Esophagus squamous epithelium (tissue), 5 donors: ENCODE measurements around the gene DYNLRB2. TPM values are rescaled to one million over a fixed set of nuclear protein-coding genes. Genes with fewer than 3 reads are reported as not detected.

ENCODE experiments used
- DNase-seq: peaks from one replicate; lab custom pipeline; 2025; lab: John Stamatoyannopoulos, UW
- H3K27ac ChIP-seq, 4 donors: fragments of 200-600 bp; sonication (generic); one replicate each; pipeline ENCODE4 v1.5.1; 2016 to 2019; ENCODE audit warnings: mild to moderate bottlenecking in 1 of 4
- H3K27me3 ChIP-seq, 4 donors: fragments of 200-600 bp; sonication (generic); 1 replicate in 3 of 4; 2 replicates in 1 of 4; pipeline versions ENCODE4 v1.5.1 to v1.6.0; 2017 to 2021; ENCODE audit warnings: antibody characterized with exemption in 1 of 4
- H3K36me3 ChIP-seq, 3 donors: fragments of 200-600 bp; sonication (generic); one replicate each; pipeline ENCODE4 v1.5.1; 2016 to 2019
- H3K4me1 ChIP-seq, 3 donors: fragments of 200-600 bp; sonication (generic); one replicate each; pipeline ENCODE4 v1.5.1; 2017 to 2019
- H3K4me3 ChIP-seq, 4 donors: fragments of 200-600 bp; sonication (generic); 1 replicate in 3 of 4; 2 replicates in 1 of 4; pipeline ENCODE4 v1.5.1; 2016 to 2019; ENCODE audit warnings: mild to moderate bottlenecking in 2 of 4, moderate library complexity in 1 of 4
- H3K9me3 ChIP-seq, 3 donors: fragments of 200-600 bp; sonication (generic); one replicate each; pipeline ENCODE4 v1.5.1; 2016 to 2019
- POLR2A ChIP-seq, 4 donors: fragments of 450-650 bp; IDR thresholded peaks; one replicate each; pipeline ENCODE4 v1.6.1; 2017; ENCODE audit warnings: antibody characterized with exemption in 4 of 4, mild to moderate bottlenecking in 4 of 4, moderate library complexity in 3 of 4
- WGBS, 2 donors: methylation state at CpG; one replicate each; pipeline ENCODE4 v1.1.5; 2018; 5-methylcytosine and 5-hydroxymethylcytosine counted together
- intact Hi-C: fragments of 100-400 bp; cut with DNase I; formaldehyde crosslinking; loops from one replicate; pipeline ENCODE4 v1.15.0; 2022
- total RNA-seq, 4 donors: library from RNA; depleted of rRNA; stranded (reverse); fragments of >200 nt; gene quantifications; one replicate each; pipeline ENCODE4 v1.1.0, GENCODE V29; 2016
- TF ChIP-seq, protein P1 (sequence below), 6 experiments: fragments of 450-650 bp in 4 of 6; fragments of 200-600 bp in 2 of 6; sonication (generic) in 2 of 6; IDR thresholded peaks; one replicate each; pipeline ENCODE4 v1.5.1; 2016 to 2019; ENCODE audit warnings: antibody characterized with exemption in 6 of 6, mild to moderate bottlenecking in 4 of 6, moderate library complexity in 4 of 6
- donor health status: DM: yes; HTN: yes; CAD: no.

The DYNLRB2 gene
- total RNA-seq, 4 donors from 2014 or later = 2.3 TPM; not detected in 3

DNA sequence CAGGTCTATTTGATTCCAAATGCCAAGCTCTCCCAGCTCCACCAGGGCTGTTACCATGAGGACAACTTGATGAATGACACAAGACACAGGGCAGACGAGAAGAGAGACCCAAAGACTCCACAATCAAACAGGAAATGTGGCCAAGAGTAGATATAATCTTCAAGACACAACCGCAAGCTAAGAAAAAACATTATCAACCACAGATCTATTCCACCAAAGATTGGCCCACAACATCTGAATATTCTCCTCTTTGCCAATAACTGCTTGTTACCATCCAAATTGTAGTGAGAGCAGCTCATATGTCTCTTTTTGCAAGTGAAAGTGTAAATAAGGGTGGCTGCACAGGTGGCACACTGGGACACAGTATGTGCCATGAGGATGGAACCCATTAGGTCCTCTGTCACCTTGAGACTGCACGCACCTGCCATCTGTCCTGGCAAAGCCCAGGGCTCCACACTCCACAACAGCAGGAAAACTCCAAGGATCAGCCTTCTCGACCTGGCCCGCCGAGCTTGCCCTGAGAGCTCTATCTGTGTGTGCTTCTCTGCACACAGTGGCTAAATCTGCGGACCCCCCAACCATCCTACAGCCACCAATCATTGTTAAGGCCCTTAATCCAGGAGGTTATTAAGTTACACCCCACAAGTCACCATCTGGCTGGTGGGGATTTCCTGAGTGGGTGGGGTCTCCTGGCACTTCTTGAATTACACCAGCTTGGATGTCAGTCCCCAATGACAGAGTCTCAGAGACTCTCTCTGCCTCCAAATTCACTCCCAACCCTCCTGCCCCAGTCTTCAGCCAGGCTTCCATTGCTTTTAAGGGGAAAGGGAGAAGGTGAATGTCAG is 50.5 kb downstream of the DYNLRB2 start:
- intact Hi-C loops = no loop called here
- H3K27ac ChIP-seq = no peak overlapping the region
- H3K9me3 ChIP-seq = no peaks in the 10 kb centered on the region
- no peak overlapping the region for H3K4me3 ChIP-seq
- no peaks in the 10 kb centered on the region for H3K4me1 ChIP-seq
- peaks cover 0 to 3% (median 0%) of the 10 kb centered on the region in 4 donors for H3K27me3 ChIP-seq
- no peaks in the 10 kb centered on the region for H3K36me3 ChIP-seq
- TF ChIP-seq POLR2A (IDR thresholded peaks at IDR 0.05) = no peak
- TF ChIP-seq, protein P1, sequence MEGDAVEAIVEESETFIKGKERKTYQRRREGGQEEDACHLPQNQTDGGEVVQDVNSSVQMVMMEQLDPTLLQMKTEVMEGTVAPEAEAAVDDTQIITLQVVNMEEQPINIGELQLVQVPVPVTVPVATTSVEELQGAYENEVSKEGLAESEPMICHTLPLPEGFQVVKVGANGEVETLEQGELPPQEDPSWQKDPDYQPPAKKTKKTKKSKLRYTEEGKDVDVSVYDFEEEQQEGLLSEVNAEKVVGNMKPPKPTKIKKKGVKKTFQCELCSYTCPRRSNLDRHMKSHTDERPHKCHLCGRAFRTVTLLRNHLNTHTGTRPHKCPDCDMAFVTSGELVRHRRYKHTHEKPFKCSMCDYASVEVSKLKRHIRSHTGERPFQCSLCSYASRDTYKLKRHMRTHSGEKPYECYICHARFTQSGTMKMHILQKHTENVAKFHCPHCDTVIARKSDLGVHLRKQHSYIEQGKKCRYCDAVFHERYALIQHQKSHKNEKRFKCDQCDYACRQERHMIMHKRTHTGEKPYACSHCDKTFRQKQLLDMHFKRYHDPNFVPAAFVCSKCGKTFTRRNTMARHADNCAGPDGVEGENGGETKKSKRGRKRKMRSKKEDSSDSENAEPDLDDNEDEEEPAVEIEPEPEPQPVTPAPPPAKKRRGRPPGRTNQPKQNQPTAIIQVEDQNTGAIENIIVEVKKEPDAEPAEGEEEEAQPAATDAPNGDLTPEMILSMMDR (IDR thresholded peaks at IDR 0.05) = no peak
- DNase-seq = no peak
- 77 to 82% methylated on average over 7 of the region's 7 CpGs for WGBS, 2 donors

GRCh38 chr16:80592273-80592672 is 51.5 kb downstream of the DYNLRB2 start:
- no peak for DNase-seq
- 80 to 83% methylated on average over 1 to 2 of the region's 2 CpGs for WGBS, 2 donors
- H3K4me3 ChIP-seq = no peak overlapping the region
- H3K4me1 ChIP-seq = no peaks in the 10 kb centered on the region
- no peaks in the 10 kb centered on the region for H3K27me3 ChIP-seq
- TF ChIP-seq, protein P1 (IDR thresholded peaks at IDR 0.05) = no peak
- TF ChIP-seq POLR2A (IDR thresholded peaks at IDR 0.05) = no peak
- no peaks in the 10 kb centered on the region for H3K36me3 ChIP-seq
- no peaks in the 10 kb centered on the region for H3K9me3 ChIP-seq
- H3K27ac ChIP-seq = no peak overlapping the region
- intact Hi-C loops = no loop called here

GRCh38 chr16:80594756-80595155 is 54.0 kb downstream of the DYNLRB2 start:
- Histone ChIP-seq H3K27ac (no peak overlapping the region), H3K4me3 (no peak overlapping the region), H3K27me3 (no peaks in the 10 kb centered on the region), H3K4me1 (no peaks in the 10 kb centered on the region), H3K36me3 (no peaks in the 10 kb centered on the region), H3K9me3 (no peaks in the 10 kb centered on the region)
- TF ChIP-seq, protein P1 (IDR thresholded peaks at IDR 0.05) = no peak
- no peak for TF ChIP-seq POLR2A (IDR thresholded peaks at IDR 0.05)
- intact Hi-C loops = no loop called here
- DNase-seq = no peak

GRCh38 chr16:80596507-80597207 is 55.9 kb downstream of the DYNLRB2 start:
- Histone ChIP-seq H3K27me3 (no peaks in the 10 kb centered on the region), H3K27ac (no peak overlapping the region), H3K9me3 (no peaks in the 10 kb centered on the region), H3K4me1 (no peaks in the 10 kb centered on the region), H3K4me3 (no peak overlapping the region), H3K36me3 (no peaks in the 10 kb centered on the region)
- no peak for TF ChIP-seq POLR2A (IDR thresholded peaks at IDR 0.05)
- TF ChIP-seq, protein P1 (IDR thresholded peaks at IDR 0.05) = no peak
- intact Hi-C loops = no loop called here
- no peak for DNase-seq
- 81 to 86% methylated on average over 7 of the region's 7 CpGs for WGBS, 2 donors

DNA sequence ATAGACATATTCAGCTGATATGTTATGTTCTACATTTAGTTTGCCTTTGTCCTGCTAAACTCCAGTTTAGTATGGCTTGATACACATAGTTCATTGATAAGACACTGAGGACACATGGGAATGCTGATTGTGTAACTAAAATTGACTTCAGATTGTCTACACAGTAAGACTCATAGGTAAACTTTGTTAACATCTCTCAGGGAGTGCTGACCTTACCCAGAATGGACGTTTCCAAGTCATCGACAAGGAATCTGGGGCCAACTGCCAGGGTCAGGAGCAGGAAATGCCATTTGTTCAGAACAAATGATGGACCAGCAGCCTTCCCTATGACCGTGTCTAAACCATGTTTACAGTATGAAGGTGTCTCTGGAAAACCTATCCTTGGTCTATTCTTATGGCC is 58.7 kb downstream of the DYNLRB2 start:
- Histone ChIP-seq H3K27me3 (no peaks in the 10 kb centered on the region), H3K36me3 (peaks cover 0 to 7% (median 0%) of the 10 kb centered on the region in 3 donors), H3K9me3 (no peaks in the 10 kb centered on the region), H3K27ac (no peak overlapping the region), H3K4me1 (no peaks in the 10 kb centered on the region), H3K4me3 (no peak overlapping the region)
- intact Hi-C loops = no loop called here
- 62 to 77% methylated on average over 3 of the region's 3 CpGs for WGBS, 2 donors
- no peak for TF ChIP-seq POLR2A (IDR thresholded peaks at IDR 0.05)
- TF ChIP-seq, protein P1 (IDR thresholded peaks at IDR 0.05) = no peak
- DNase-seq = no peak
